Mucosa of descending colon (tissue), 3 donors: ENCODE results near the gene CHIT1. TPM values are rescaled to one million over a fixed set of nuclear protein-coding genes. Genes with fewer than 3 reads are reported as not detected.
A peak's percentile ranks its signal among the peaks of the same experiment; 100 is the strongest.
"Not testable (repeated sequence)": the region's sequence is repeated elsewhere in the genome, so short reads cannot be mapped to it uniquely, and the experiment has no call there.

Source experiments
- ATAC-seq: fragments of 200-7000 bp; cut with Tn5 transposase; one replicate; pipeline ENCODE4 v1.9.1; 2020; ENCODE audit warnings: mild to moderate bottlenecking, moderate library complexity
- DNase-seq, 3 donors: peaks; one replicate each; pipeline ENCODE4 v3.0.0-alpha.2; 2020
- H3K36me3 ChIP-seq: fragments of 200-600 bp; one replicate; pipeline ENCODE4 v1.8.0; 2021; ENCODE audit warnings: low read depth, mild to moderate bottlenecking
- H3K4me1 ChIP-seq: fragments of 200-600 bp; one replicate; pipeline ENCODE4 v1.8.0; 2021; ENCODE audit warnings: low read depth, mild to moderate bottlenecking
- H3K4me3 ChIP-seq: fragments of 200-600 bp; one replicate; pipeline ENCODE4 v1.8.0; 2021; ENCODE audit warnings: mild to moderate bottlenecking
- H3K9me3 ChIP-seq: fragments of 200-600 bp; one replicate; pipeline ENCODE4 v1.8.0; 2021; ENCODE audit warnings: mild to moderate bottlenecking
- intact Hi-C, 2 donors: fragments of 100-400 bp; cut with DNase I in 1 of 2; cut with micrococcal nuclease in 1 of 2; formaldehyde crosslinking; loops; one replicate each; pipeline versions ENCODE4 v1.11.0 to v1.11.1; 2022; cut with DNase I, micrococcal nuclease
- total RNA-seq, 3 donors: library from RNA; stranded (reverse); fragmentation: NEBNext Ultra II Directional in 2 of 3; extraction: Animal tissue kit (Norgen Biotek cat#: 25700) in 2 of 3; gene quantifications; one replicate each; pipeline versions ENCODE4 v1.2.1 to v1.2.4, GENCODE V29; 2021 to 2023
- TF ChIP-seq, protein P1 (sequence below): fragments of 200-600 bp; IDR thresholded peaks from one replicate; pipeline ENCODE4 v1.8.0; 2022; ENCODE audit warnings: antibody characterized with exemption, mild to moderate bottlenecking
- donor health status: DM: no; HTN: no; CAD: no; lungs with moderate emphysema.
- donor health status: DM: no; HTN: no; CAD: no.
- donor health status: DM: no; HTN: yes; CAD: no.

CHIT1 gene
- total RNA-seq, 3 donors from 2014 or later, result 0.13 to 0.96 TPM; not detected in 1

DNA sequence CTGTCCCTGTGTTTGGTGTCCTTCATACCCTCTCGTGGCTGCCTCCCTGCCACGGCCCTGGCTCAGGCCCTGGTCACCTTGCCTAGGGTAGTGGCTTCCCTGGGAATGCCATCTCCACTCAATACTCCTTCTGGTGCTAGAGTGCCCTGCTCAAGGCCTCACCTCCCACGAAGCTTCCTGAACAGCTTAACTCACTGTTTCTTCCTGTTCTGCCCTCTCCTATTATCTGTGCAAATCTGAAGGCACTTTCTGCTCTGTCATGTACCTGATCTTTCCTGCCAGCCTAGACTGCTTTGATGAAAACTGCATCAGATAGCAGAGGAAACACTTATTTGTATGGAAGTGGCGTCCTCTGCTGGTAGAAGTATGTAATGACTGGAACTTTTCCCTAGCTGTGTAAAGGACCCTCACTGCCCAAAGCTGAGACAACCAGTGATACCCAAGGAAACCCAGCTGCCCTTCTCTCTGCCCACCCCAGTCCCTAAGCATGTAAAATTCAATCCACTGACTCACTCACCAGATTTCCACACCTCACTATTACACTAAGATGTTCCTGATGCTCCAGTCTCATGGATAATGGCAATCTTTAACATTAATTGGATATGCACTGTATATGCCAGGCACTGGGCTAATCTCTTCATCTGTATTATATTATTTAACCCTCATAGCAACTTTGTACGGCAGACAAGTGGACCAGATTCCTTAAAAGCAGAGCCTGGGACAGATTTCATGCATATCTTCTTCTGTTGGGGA lies 39.6 kb upstream of the CHIT1 start:
- TF ChIP-seq, protein P1, sequence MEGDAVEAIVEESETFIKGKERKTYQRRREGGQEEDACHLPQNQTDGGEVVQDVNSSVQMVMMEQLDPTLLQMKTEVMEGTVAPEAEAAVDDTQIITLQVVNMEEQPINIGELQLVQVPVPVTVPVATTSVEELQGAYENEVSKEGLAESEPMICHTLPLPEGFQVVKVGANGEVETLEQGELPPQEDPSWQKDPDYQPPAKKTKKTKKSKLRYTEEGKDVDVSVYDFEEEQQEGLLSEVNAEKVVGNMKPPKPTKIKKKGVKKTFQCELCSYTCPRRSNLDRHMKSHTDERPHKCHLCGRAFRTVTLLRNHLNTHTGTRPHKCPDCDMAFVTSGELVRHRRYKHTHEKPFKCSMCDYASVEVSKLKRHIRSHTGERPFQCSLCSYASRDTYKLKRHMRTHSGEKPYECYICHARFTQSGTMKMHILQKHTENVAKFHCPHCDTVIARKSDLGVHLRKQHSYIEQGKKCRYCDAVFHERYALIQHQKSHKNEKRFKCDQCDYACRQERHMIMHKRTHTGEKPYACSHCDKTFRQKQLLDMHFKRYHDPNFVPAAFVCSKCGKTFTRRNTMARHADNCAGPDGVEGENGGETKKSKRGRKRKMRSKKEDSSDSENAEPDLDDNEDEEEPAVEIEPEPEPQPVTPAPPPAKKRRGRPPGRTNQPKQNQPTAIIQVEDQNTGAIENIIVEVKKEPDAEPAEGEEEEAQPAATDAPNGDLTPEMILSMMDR, result peak; percentile 82
- intact Hi-C loops, result loop anchor here in 1 of 2 donors (10.0 kb wide), 1 partner anchor 216 kb away; no protein-coding TSS in a partner anchor
- peak in 1 of 3 donors; percentile 66 for DNase-seq
- no peaks in the 10 kb centered on the region for H3K36me3 ChIP-seq
- H3K4me3 ChIP-seq, result no peak overlapping the region
- peak; percentile 29 for ATAC-seq
- peaks cover 13% of the 10 kb centered on the region for H3K4me1 ChIP-seq
- H3K9me3 ChIP-seq, result no peaks in the 10 kb centered on the region

DNA sequence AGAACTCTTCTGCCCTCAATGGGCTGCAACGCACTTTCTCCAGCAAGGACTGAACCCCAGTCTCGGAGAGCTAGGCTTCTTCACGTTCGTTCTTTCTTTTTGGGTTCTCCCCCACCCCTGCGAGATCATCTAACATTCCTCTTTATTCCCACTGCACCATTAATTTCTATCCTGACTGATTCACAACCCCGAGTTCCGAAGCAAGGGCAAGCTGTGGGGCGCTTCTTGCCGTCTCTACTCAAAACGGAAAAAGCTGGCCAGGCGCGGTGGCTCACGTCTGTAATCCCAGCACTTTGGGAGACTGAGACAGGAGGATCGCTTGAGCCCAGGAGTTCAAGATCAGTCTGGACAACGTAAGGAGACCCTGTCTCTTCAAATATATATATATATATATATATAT lies 38.4 kb upstream of the CHIT1 start:
- Histone ChIP-seq H3K9me3 (no peaks in the 10 kb centered on the region), H3K4me3 (no peak overlapping the region), H3K4me1 (peaks cover 3% of the 10 kb centered on the region), H3K36me3 (no peaks in the 10 kb centered on the region)
- ATAC-seq, result no peak
- DNase-seq, result peak in 1 of 3 donors; percentile 10
- TF ChIP-seq, protein P1, result no peak
- intact Hi-C loops, result loop anchor here in 1 of 2 donors (10.0 kb wide), 1 partner anchor 217 kb away; no protein-coding TSS in a partner anchor

DNA sequence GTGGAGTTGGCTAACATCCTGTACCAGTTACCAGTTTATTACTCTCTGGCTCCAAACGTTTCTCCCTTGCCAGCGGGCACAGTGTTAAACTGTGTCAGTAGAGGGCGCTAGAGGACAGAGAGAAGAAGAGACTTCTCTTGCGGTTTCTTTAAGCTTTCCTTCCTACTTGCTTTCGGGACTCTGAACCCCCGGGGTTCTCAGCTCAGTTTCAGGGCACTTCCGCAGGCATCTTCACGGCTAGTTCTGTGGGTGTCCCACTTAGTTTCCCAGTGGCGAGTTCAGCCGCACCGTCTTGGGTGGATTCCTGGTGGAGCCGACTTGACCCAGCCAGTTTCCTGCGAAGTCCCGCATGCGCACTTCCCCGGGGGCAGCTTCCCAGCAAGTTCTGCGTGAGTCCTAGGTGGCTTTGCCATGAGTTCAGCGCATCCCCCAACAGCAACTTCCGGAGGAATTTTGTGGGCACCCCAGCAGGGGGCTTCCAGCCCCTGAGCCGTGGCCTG lies 37.9 kb upstream of the CHIT1 start:
- DNase-seq (peak; percentile 84 to 93 (median 85)), ATAC-seq (peak; percentile 90)
- H3K9me3 ChIP-seq, result no peaks in the 10 kb centered on the region
- TF ChIP-seq, protein P1, result peak; percentile 81
- no peaks in the 10 kb centered on the region for H3K4me1 ChIP-seq
- H3K36me3 ChIP-seq, result no peaks in the 10 kb centered on the region
- H3K4me3 ChIP-seq, result no peak overlapping the region
- intact Hi-C loops, result loop anchor here in 1 of 2 donors (10.0 kb wide), 1 partner anchor 217 kb away; no protein-coding TSS in a partner anchor

DNA sequence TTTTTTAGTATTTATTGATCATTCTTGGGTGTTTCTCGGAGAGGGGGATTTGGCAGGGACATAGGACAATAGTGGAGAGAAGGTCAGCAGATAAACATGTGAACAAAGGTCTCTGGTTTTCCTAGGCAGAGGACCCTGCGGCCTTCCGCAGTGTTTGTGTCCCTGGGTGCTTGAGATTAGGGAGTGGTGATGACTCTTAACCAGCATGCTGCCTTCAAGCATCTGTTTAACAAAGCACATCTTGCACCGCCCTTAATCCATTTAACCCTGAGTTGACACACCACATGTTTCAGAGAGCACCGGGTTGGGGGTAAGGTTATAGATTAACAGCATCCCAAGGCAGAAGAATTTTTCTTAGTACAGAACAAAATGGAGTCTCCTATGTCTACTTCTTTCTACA lies 36.7 kb upstream of the CHIT1 start:
- not testable (repeated sequence) for ATAC-seq, H3K4me3 ChIP-seq, H3K9me3 ChIP-seq, H3K36me3 ChIP-seq, H3K4me1 ChIP-seq, DNase-seq
- intact Hi-C loops, result loop anchor here in 1 of 2 donors (10.0 kb wide), 1 partner anchor 219 kb away; no protein-coding TSS in a partner anchor

DNA sequence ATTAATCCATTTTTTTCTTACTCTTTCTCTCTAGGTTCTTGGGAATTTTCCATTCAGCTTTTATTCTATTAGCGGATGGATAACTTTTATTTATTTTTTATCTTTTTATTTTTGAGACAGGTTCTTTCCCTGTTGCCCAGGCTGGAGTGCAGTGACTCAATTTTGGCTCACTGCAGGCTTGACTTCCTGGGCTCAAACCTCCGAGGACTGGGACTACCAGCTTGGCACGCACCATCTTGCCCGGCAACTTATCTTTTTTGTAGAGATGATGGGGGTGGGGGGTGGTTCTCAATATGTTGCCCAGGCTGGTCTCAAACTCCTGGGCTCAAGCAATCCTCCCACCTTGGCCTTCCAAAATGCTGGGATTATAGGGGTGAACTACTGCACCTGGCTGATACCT lies 36.1 kb upstream of the CHIT1 start:
- intact Hi-C loops, result loop anchor here in 1 of 2 donors (10.0 kb wide), 1 partner anchor 219 kb away; no protein-coding TSS in a partner anchor

More for the DNA sequence above, 36.1 kb upstream of the CHIT1 start:
- TF ChIP-seq, protein P1, result no peak
- H3K9me3 ChIP-seq, result no peaks in the 10 kb centered on the region
- no peak overlapping the region for H3K4me3 ChIP-seq
- no peak for DNase-seq
- H3K36me3 ChIP-seq, result no peaks in the 10 kb centered on the region
- ATAC-seq, result no peak
- no peaks in the 10 kb centered on the region for H3K4me1 ChIP-seq
